CD4-positive, alpha-beta T cell treated with Interleukin-12 subunit alpha and Interleukin-12 subunit beta, for 1 hour (primary cell): ENCODE measurements around the gene HIGD1C.
"Not testable (repeated sequence)": the region's sequence is repeated elsewhere in the genome, so short reads cannot be mapped to it uniquely, and the experiment has no call there.

Source experiments
- DNase-seq: peaks from one replicate; pipeline ENCODE4 v3.0.0-alpha.2; 2020

Gene HIGD1C

GRCh38 chr12:50986966-50987737 is 34.8 kb downstream of the HIGD1C start:
- DNase-seq = peak; percentile 42

DNA sequence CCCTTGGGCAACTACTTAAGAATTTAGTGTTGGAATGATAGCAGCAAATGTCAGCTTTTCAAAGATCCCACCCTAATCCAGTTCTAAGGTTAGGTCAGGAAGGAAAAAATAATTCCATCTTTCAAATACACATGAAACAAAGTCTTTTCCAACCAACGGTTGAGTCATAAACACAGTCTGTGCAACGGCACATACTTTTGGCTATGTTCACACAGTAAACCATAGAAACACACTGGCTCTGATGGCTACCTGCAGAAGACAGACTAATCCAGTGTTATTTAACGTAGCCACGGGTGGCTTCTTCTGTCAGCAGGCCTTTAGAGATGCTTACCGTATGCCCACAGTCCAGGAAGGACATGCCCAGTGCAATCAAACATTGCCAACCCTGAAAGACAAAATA is 35.7 kb downstream of the HIGD1C start:
- DNase-seq = no peak

- DNase-seq = no peak
Measured at GRCh38 chr12:50988871-50989270, 36.5 kb downstream of the HIGD1C start.

DNA sequence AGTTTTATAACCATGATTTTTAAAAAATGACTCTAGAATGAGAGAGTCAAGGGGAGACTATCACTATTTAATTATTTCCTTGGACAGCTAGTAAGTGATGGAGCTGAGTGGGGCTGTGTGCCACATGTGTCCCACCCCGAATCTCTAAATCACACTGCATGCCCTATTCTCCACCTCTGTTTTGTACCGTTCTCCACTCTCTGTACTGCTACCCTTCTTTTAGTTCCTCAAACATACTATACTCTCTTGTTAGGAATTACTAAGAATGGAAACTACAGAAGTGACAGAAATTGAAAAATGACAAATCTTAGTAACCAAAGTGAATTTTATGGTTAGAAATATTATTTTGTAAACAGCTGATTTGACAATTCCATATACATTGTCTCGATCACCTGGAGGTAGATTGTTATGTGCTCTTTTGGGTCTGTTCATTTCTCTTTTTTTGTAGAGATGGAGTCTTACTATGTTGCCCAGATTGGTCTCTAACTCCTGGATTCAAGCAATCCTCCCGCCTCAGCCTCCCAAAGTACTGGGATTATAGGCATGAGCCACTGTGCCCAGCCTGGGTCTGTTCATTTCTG is 37.9 kb downstream of the HIGD1C start:
- no peak for DNase-seq

DNA sequence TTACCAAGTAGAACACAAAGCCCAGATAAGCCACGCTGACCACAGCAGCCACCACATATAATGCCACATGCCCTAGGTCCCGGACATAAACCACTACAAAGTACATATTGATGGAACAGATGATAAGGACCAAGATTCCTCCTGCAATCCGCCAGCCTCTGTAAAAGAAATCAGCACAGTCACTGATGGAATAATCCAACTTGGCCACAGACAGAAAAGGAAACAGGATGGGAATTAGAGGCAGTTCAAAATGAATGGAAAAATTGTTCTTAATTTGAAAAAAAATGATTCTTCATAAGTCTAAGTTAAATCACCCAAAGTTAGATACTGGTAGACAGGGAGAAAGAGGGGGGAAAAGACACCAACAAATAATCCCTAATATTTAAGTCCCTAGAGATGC is 38.4 kb downstream of the HIGD1C start:
- DNase-seq = no peak

DNA sequence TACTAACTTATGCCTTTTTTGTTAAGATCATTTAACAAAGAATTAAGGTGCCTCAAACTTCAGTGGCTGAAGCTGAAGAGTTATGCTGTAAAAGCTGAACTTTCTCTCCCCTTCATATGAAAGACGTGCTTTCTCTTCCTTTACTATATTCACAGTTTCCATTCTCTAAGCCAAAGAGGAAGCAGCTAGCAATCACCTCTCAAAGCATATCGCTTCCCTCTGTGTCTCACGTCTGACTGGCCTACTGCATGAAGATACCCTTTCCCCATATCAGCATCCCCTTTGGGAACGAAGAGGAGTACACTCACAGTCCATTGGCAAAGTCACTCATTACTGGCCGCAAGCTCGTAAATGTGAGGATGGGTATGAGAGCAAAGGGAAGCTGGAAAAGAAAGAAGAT is 38.9 kb downstream of the HIGD1C start:
- DNase-seq = no peak

DNA sequence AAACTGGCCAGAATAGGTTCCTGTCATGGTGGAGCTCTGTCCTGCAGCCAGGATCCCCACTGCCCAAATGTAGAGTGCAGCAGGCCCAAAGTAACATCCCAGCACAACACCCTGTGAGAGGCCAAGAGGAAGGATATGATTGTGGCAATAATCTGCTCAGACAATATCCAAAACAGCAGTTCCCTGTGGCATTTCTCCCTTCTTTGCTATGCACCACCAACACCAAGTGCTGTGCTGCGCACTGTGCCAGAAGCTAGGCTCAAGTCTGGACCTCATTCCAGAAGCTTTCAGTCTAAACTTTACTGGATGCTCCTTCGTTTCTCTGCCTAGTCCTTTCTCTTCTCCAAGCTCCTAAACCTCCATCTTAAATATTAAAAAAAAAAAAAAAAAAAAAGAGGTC is 40.5 kb downstream of the HIGD1C start:
- no peak for DNase-seq

GRCh38 chr12:50999093-50999492 is 46.7 kb downstream of the HIGD1C start:
- DNase-seq = no peak

DNA sequence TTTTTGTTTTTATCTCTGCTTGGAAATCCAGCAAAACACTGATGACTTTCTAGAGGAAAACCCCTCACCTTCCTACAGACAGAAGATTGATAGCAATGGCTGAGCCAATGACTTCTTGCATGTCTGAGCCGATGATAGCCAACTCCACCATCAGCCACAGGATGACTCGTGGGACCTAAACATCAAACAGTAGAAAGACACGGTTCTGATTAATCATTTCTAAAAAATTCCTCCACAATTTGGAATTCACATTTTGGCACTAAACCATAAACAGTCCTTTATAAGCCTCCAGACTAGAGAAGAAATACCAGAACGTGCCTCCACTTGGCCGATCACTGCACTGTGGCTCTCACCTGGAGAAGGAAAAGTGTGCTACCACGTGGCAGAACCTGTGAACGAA is 47.9 kb downstream of the HIGD1C start:
- no peak for DNase-seq

- DNase-seq = no peak
Measured at GRCh38 chr12:51001799-51002198, 49.5 kb downstream of the HIGD1C start.

- DNase-seq = no peak
Measured at GRCh38 chr12:51004504-51004903, 52.2 kb downstream of the HIGD1C start.

DNA sequence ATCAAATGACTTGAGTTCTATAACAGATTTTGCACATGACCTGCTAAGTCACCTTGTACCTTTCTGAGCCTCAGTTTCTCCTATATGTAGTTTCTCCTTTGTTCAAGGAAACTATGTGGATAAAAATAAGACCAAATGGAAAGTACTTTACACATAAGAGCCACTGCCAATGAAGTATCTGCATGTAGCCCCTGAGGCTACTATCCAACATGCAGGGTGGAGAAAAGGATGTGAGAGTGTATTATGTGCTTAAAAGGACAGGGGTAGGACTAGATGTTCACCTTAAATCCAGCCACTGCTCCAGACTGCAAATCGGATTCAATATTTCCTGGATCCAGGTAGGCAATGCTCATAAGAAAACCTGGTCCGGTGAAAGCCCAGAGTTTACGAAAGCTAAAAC is 52.7 kb downstream of the HIGD1C start:
- DNase-seq = no peak

- DNase-seq = no peak
Measured at GRCh38 chr12:51005671-51006070, 53.3 kb downstream of the HIGD1C start.

- no peak for DNase-seq
Measured at GRCh38 chr12:51008329-51009055, 56.1 kb downstream of the HIGD1C start.

GRCh38 chr12:51009056-51009440 is 56.7 kb downstream of the HIGD1C start:
- DNase-seq = peak; percentile 46

DNA sequence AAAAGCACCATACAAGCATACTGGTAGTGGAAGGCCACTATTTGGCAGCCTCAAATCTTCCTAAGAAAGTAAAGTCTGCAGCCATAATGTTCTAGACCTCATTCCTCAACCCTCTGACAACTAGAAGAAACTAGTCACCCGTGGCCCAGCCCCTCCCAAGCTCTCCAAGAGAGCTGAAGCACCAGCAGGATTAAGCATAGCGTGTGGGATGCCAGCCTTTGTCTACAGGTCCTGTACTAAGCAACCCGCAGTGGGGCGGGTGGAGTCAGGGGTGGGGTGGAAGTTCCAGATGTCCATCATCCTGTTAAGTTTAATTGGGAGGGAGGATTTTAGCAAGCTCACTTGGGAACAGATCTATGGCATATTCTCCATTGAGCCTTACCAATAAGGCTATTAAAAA is 59.6 kb downstream of the HIGD1C start:
- DNase-seq = no peak

- no peak for DNase-seq
Measured at GRCh38 chr12:51012570-51013236, 60.4 kb downstream of the HIGD1C start.

DNA sequence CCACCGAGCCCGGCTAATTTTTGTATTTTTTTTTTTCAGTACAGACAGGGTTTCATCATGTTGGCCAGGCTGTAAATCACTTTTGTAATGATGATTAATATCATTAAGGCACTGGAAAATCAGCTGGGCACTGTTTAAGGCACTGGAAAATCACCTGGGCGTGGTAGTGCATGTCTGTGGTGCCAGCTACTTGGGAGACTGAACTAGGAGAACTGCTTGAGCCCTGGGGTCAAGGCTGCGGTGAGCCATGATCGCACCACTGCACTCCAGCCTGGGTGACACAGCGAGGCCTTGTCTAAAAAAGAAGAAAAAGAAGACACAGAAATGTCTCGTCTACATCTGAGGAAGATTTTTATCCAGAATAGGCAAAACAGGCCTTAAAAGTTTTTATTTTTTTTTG is 61.1 kb downstream of the HIGD1C start:
- no peak for DNase-seq

DNA sequence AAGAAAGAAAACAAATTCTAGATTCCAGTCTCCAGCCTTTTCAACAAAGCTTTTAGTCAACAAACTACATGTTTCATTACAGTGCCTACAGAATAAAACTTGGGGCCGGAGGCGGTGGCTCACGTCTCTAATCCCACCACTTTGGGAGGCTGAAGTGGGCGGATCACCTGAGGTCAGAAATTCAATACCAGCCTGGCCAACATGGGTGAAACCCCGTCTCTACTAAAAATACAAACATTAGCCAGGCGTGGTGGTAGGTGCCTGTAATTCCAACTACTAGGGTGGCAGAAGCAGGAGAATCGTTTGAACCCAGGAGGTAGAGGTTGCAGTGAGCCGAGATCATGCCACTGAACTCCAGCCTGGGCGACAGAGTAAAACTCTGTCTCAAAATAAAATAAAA is 62.1 kb downstream of the HIGD1C start:
- DNase-seq = not testable (repeated sequence)

- no peak for DNase-seq
Measured at GRCh38 chr12:51017452-51017851, 65.1 kb downstream of the HIGD1C start.

GRCh38 chr12:51018956-51019355 is 66.6 kb downstream of the HIGD1C start:
- DNase-seq = no peak

DNA sequence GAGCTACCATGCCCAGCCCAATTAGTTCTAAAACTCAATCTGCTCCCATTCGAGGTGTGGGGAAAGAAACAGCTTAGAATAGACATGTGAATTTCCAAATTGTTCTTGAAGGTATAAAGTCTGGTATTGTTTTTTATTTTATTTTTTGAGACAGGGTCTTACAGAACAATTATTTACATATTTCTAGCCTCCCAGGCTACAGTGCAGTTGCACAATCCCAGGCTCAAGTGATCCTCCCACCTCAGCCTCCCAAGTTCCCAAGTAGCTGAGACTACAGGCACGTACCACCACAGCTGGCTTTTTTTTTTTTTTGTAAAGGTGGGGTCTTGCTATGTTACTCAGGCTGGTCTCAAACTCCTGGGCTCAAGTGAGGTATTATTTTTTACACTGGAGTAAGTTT is 67.6 kb downstream of the HIGD1C start:
- no peak for DNase-seq
